Hepatocyte (in vitro differentiated cells): ENCODE data around the gene PEX11A. TPM values are rescaled to one million over a fixed set of nuclear protein-coding genes. Genes with fewer than 3 reads are reported as not detected.

Experiments used
- DNase-seq: peaks from one replicate; pipeline ENCODE4 v3.0.0-alpha.2; 2016; ENCODE audit warnings: low spot score
- H2AFZ ChIP-seq: fragments of 200-600 bp; sonication (generic); 2 replicates; pipeline ENCODE4 v1.6.0; 2016; ENCODE audit warnings: antibody characterized with exemption, mild to moderate bottlenecking
- H3K27ac ChIP-seq: fragments of 200-600 bp; sonication (generic); 2 replicates; pipeline ENCODE4 v1.5.1; 2016; ENCODE audit warnings: mild to moderate bottlenecking
- H3K27me3 ChIP-seq: fragments of 200-600 bp; sonication (generic); 2 replicates; pipeline ENCODE4 v1.6.1; 2016
- H3K36me3 ChIP-seq: fragments of 200-600 bp; sonication (generic); replicated peaks from 2 replicates; pipeline ENCODE4 v1.5.1; 2016; ENCODE audit warnings: low read depth; ENCODE audit not compliant: insufficient read depth
- H3K4me1 ChIP-seq: fragments of 200-600 bp; sonication (generic); 2 replicates; pipeline ENCODE4 v1.5.1; 2016; ENCODE audit warnings: mild to moderate bottlenecking, moderate library complexity; ENCODE audit not compliant: insufficient read depth
- H3K4me2 ChIP-seq: fragments of 200-600 bp; sonication (generic); 2 replicates; pipeline ENCODE4 v1.6.0; 2016
- H3K4me3 ChIP-seq: fragments of 200-600 bp; sonication (generic); 2 replicates; pipeline ENCODE4 v1.5.1; 2016; ENCODE audit warnings: mild to moderate bottlenecking
- H3K79me2 ChIP-seq: fragments of 200-600 bp; sonication (generic); 2 replicates; pipeline ENCODE4 v1.6.0; 2017; ENCODE audit warnings: mild to moderate bottlenecking
- H3K9me2 ChIP-seq: fragments of 200-600 bp; sonication (generic); replicated peaks from 2 replicates; pipeline ENCODE4 v1.6.0; 2017; ENCODE audit warnings: mild to moderate bottlenecking; ENCODE audit not compliant: insufficient read depth
- H3K9me3 ChIP-seq: fragments of 200-600 bp; sonication (generic); 2 replicates; pipeline ENCODE4 v1.5.1; 2016; ENCODE audit warnings: low read depth, mild to moderate bottlenecking
- H4K20me1 ChIP-seq: fragments of 200-600 bp; sonication (generic); 2 replicates; pipeline ENCODE4 v1.6.0; 2016; ENCODE audit warnings: mild to moderate bottlenecking; ENCODE audit not compliant: insufficient read depth, poor library complexity, severe bottlenecking
- EZH2 ChIP-seq: fragments of 200-600 bp; sonication (generic); IDR thresholded peaks from 2 replicates; pipeline ENCODE4 v1.6.1; 2016; ENCODE audit warnings: antibody characterized with exemption, mild to moderate bottlenecking, borderline replicate concordance
- EZH2phosphoT487 ChIP-seq: fragments of 200-600 bp; sonication (generic); IDR thresholded peaks from one replicate; pipeline ENCODE4 v1.6.1; 2018; ENCODE audit warnings: antibody characterized with exemption, mild to moderate bottlenecking, low read depth, moderate library complexity; ENCODE audit not compliant: unreplicated experiment, severe bottlenecking
- WGBS: methylation state at CpG from one replicate; pipeline ENCODE4 v1.1.6; 2016; ENCODE audit warnings: low lambda C conversion rate; ENCODE audit errors: missing lambda C conversion rate; 5-methylcytosine and 5-hydroxymethylcytosine counted together
- polyA plus RNA-seq: library from polyadenylated mRNA; unstranded; fragments of >200 nt; fragmentation: Nextera tagmentation; extraction: Ambion mirVana; gene quantifications from 2 replicates; pipeline ENCODE4 v1.2.1, GENCODE V29; 2016
- total RNA-seq: library from RNA; depleted of rRNA; stranded (reverse); fragments of >200 nt; gene quantifications from 2 replicates; pipeline ENCODE4 v1.2.3, GENCODE V29; 2014
- TF ChIP-seq, protein P1 (sequence below): fragments of 200-600 bp; sonication (generic); IDR thresholded peaks from 2 replicates; pipeline ENCODE4 v1.5.1; 2016; ENCODE audit warnings: antibody characterized with exemption, mild to moderate bottlenecking; ENCODE audit not compliant: poor library complexity

PEX11A gene
- total and polyA plus RNA-seq, 2 experiments from 2014 or later, result 10.0 to 10.7 TPM

DNA sequence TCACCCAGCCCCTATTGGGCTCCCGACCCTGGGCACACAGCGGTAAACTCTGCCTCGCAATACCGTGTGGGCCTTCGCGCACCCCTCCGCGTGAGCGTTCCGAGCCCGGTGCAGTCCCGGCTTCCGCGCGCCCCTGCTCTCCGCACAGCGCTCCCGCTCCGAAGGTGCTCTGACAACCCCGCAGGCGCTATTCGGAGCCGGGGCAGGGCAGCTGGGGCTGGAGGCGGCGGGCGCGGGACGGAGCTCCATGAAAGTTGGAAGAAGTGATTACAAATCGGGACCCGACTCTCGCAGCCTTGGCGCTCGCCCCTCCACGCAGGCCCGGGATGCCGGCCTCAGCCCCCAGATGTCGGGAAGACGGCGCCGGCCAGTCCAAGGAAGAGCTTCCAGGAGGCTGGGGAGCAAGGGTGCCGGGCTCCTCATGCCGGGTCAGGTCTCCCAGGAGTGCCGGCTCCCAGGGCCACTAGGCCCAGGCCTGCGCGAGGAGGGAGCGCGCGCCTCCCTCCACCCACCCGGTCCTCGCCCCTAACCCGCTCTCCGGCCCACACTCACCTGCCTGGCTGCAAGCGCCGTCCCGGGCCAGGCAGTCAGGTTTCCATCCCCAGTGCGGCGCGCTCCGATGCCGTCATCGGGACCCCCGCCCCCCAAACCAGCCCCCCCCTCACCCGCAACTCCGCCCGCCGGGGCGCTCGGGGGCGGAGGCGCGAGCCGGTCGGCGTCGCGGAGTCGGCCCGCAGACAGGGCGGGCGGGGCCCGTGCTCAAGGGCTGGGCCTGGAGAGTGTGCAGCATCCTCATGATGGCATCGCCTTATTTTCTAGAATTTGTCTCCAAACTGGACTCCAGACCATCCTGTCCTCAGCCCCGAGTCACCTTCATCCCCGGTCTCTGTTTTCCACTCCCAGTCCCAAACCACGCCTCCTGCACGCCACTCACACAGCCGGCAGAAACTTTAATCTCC is 35.4 kb downstream of the PEX11A start, which contains the start of gene KIF7:
Gene KIF7, minus strand, starts transcription at position 621 of the 959 bp plus-strand sequence. CDS start 2,537 bp downstream, outside the sequence.
- H3K9me3 ChIP-seq, result no peaks in the 10 kb centered on the region
- H3K79me2 ChIP-seq, result peaks cover 3% of the 10 kb centered on the region
- no peaks in the 10 kb centered on the region for H3K27me3 ChIP-seq
- H3K4me1 ChIP-seq, result no peaks in the 10 kb centered on the region
- peak within 1 kb of the TSS; percentile 89 for H3K4me3 ChIP-seq
- H2AFZ ChIP-seq, result peak within 1 kb of the TSS; percentile 96
- H4K20me1 ChIP-seq, result no peaks in the 10 kb centered on the region
- peak; percentile 83 for DNase-seq
- H3K4me2 ChIP-seq, result peak within 1 kb of the TSS; percentile 98
- H3K36me3 ChIP-seq, result no peaks in the 10 kb centered on the region
- 2% methylated on average over 55 of the region's 87 CpGs for WGBS
- H3K9me2 ChIP-seq, result no peaks in the 10 kb centered on the region
- TF ChIP-seq EZH2, result no peak
- TF ChIP-seq, protein P1, sequence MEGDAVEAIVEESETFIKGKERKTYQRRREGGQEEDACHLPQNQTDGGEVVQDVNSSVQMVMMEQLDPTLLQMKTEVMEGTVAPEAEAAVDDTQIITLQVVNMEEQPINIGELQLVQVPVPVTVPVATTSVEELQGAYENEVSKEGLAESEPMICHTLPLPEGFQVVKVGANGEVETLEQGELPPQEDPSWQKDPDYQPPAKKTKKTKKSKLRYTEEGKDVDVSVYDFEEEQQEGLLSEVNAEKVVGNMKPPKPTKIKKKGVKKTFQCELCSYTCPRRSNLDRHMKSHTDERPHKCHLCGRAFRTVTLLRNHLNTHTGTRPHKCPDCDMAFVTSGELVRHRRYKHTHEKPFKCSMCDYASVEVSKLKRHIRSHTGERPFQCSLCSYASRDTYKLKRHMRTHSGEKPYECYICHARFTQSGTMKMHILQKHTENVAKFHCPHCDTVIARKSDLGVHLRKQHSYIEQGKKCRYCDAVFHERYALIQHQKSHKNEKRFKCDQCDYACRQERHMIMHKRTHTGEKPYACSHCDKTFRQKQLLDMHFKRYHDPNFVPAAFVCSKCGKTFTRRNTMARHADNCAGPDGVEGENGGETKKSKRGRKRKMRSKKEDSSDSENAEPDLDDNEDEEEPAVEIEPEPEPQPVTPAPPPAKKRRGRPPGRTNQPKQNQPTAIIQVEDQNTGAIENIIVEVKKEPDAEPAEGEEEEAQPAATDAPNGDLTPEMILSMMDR, result no peak
- no peak for TF ChIP-seq EZH2phosphoT487
- peak within 1 kb of the TSS; percentile 68 for H3K27ac ChIP-seq

DNA sequence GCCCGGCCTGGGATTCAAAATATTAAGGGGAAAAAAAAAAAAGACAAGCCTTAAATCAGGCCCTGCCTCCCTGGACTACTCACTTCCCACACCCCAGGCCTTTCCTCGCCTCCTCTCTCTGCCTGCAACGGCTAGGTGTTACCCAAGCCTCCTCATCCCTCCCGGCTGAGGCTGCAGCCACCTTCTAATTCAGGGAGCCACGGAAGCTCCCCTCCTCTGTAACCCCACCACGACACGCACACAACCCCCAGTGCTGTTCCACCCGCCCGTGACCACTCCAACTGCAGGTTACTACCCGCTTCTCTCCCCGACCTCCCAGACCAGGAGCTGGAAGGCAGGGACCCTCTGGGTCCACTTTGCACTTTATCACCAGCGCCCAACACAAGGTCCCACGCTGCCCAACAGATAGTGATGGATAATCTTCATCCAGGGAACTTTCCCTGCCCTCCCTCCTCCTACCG is 36.2 kb downstream of the PEX11A start:
- 38% methylated on average over 14 of the region's 14 CpGs for WGBS
- H3K27ac ChIP-seq, result no peak overlapping the region
- no peak for TF ChIP-seq EZH2phosphoT487
- no peak for TF ChIP-seq EZH2
- TF ChIP-seq, protein P1, result no peak

DNA sequence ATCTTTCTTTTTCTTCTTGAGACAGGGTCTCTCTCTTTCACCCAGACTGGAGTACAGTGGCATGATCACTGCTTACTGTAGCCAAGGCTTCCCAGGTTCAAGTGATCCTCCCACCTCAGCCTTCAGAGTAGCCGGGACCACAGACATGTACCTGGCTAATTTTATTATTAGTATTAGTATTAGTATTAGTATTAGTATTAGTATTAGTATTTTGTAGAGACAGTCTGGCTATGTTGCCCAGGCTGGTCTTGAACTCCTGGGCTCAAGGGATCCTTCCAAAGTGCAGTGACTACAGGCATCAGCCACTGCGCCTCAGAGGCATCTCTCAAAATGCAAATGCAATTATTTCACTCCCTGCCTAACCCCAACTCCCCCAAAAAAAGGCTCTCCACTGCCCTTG is 37.0 kb downstream of the PEX11A start:
- Histone ChIP-seq H3K9me3 (no peaks in the 10 kb centered on the region), H3K4me3 (no peak overlapping the region), H3K4me1 (no peaks in the 10 kb centered on the region), H3K27me3 (no peaks in the 10 kb centered on the region), H3K4me2 (no peak overlapping the region), H4K20me1 (no peaks in the 10 kb centered on the region), H3K79me2 (peaks cover 3% of the 10 kb centered on the region), H3K36me3 (no peaks in the 10 kb centered on the region), H3K27ac (no peak overlapping the region), H3K9me2 (no peaks in the 10 kb centered on the region), H2AFZ (no peak overlapping the region)
- DNase-seq, result no peak
- WGBS, result 91% methylated on average over 2 of the region's 2 CpGs
- TF ChIP-seq EZH2phosphoT487 (no peak), EZH2 (no peak)
- TF ChIP-seq, protein P1, result no peak

More for the DNA sequence above, 36.2 kb downstream of the PEX11A start:
- H3K4me1 ChIP-seq, result no peaks in the 10 kb centered on the region
- no peaks in the 10 kb centered on the region for H3K27me3 ChIP-seq
- H3K9me3 ChIP-seq, result no peaks in the 10 kb centered on the region
- H2AFZ ChIP-seq, result peak overlapping the region; percentile 96
- H4K20me1 ChIP-seq, result no peaks in the 10 kb centered on the region
- H3K9me2 ChIP-seq, result no peaks in the 10 kb centered on the region
- H3K79me2 ChIP-seq, result peaks cover 3% of the 10 kb centered on the region
- no peak for DNase-seq
- peak overlapping the region; percentile 98 for H3K4me2 ChIP-seq
- peak overlapping the region; percentile 89 for H3K4me3 ChIP-seq
- H3K36me3 ChIP-seq, result no peaks in the 10 kb centered on the region
